NAMALWA (cell line): ENCODE data around the gene RNF133.
"Not testable (repeated sequence)": the region's sequence is repeated elsewhere in the genome, so short reads cannot be mapped to it uniquely, and the experiment has no call there.

ENCODE experiments used
- DNase-seq: peaks from one replicate; pipeline ENCODE4 v3.0.0-alpha.2; 2015; ENCODE audit warnings: low spot score

The RNF133 gene

GRCh38 chr7:122689346-122690109, 9.4 kb downstream of the RNF133 start:
- DNase-seq = no peak

GRCh38 chr7:122688400-122688998, 10.4 kb downstream of the RNF133 start:
- DNase-seq = no peak

GRCh38 chr7:122686360-122686878, 12.5 kb downstream of the RNF133 start:
- no peak for DNase-seq

- no peak for DNase-seq
These were observed 14.4 kb downstream of the RNF133 start for GRCh38 chr7:122684504-122684903.

- DNase-seq = no peak
These were observed 15.9 kb downstream of the RNF133 start for GRCh38 chr7:122682815-122683550.

GRCh38 chr7:122681186-122681585, 17.7 kb downstream of the RNF133 start:
- not testable (repeated sequence) for DNase-seq

GRCh38 chr7:122679813-122680212, 19.1 kb downstream of the RNF133 start:
- no peak for DNase-seq

- DNase-seq = not testable (repeated sequence)
These were observed 19.6 kb downstream of the RNF133 start for GRCh38 chr7:122679269-122679709.

- no peak for DNase-seq
These were observed 21.8 kb downstream of the RNF133 start for GRCh38 chr7:122677149-122677548.

- no peak for DNase-seq
These were observed 22.5 kb downstream of the RNF133 start for GRCh38 chr7:122676466-122676865.

- no peak for DNase-seq
These were observed 23.3 kb downstream of the RNF133 start for GRCh38 chr7:122675621-122676020.

- no peak for DNase-seq
These were observed 23.9 kb downstream of the RNF133 start for GRCh38 chr7:122675011-122675410.

- DNase-seq = no peak
These were observed 24.4 kb downstream of the RNF133 start for GRCh38 chr7:122674502-122674901.

- no peak for DNase-seq
These were observed 25.0 kb downstream of the RNF133 start for GRCh38 chr7:122673951-122674350.

- DNase-seq = no peak
These were observed 26.4 kb downstream of the RNF133 start for GRCh38 chr7:122672536-122672935.

GRCh38 chr7:122663733-122664132, 35.2 kb downstream of the RNF133 start:
- no peak for DNase-seq

- DNase-seq = no peak
These were observed 40.1 kb downstream of the RNF133 start for GRCh38 chr7:122658856-122659255.

- no peak for DNase-seq
These were observed 45.2 kb downstream of the RNF133 start for GRCh38 chr7:122653685-122654084.

- DNase-seq = no peak
These were observed 46.0 kb downstream of the RNF133 start for GRCh38 chr7:122652876-122653275.

- no peak for DNase-seq
These were observed 47.5 kb downstream of the RNF133 start for GRCh38 chr7:122651451-122651850.
